Small intestine (tissue), 7 donors: ENCODE measurements around the gene IQCE. TPM values are rescaled to one million over a fixed set of nuclear protein-coding genes. Genes with fewer than 3 reads are reported as not detected.

ENCODE experiments used
- DNase-seq, 2 donors: peaks; one replicate each; pipeline versions ENCODE4 v3.0.0 to v3.0.0-alpha.2; 2013
- FAIRE-seq: peaks from 2 replicates; lab custom pipeline; 2012; peaks lifted over from hg19 to GRCh38; lab: Jason Lieb, UNC
- H3K27ac ChIP-seq, 3 donors: one replicate each; pipeline ENCODE4 v1.5.1; 2013; ENCODE audit warnings: low read length in 2 of 3, mild to moderate bottlenecking in 2 of 3, control low read depth in 1 of 3, inconsistent platforms in 1 of 3, low read depth in 1 of 3, moderate library complexity in 1 of 3
- H3K27me3 ChIP-seq, 3 donors: one replicate each; pipeline ENCODE4 v1.6.1; 2013; ENCODE audit warnings: low read length in 3 of 3, inconsistent platforms in 1 of 3; ENCODE audit not compliant: control insufficient read depth in 3 of 3, insufficient read depth in 3 of 3
- H3K36me3 ChIP-seq, 3 donors: one replicate each; pipeline ENCODE4 v1.6.1; 2013; ENCODE audit warnings: low read length in 3 of 3, inconsistent platforms in 1 of 3, low read depth in 1 of 3, mild to moderate bottlenecking in 1 of 3, moderate library complexity in 1 of 3; ENCODE audit not compliant: control insufficient read depth in 3 of 3, insufficient read depth in 2 of 3
- H3K4me1 ChIP-seq, 3 donors: one replicate each; pipeline ENCODE4 v1.6.1; 2013; ENCODE audit warnings: low read length in 2 of 3, inconsistent platforms in 1 of 3, low read depth in 1 of 3, mild to moderate bottlenecking in 1 of 3, moderate library complexity in 1 of 3; ENCODE audit not compliant: control insufficient read depth in 3 of 3, insufficient read depth in 2 of 3
- H3K4me3 ChIP-seq, 3 donors: one replicate each; pipeline ENCODE4 v1.5.1; 2013; ENCODE audit warnings: low read length in 3 of 3, control low read depth in 1 of 3, inconsistent platforms in 1 of 3, low read depth in 1 of 3, mild to moderate bottlenecking in 1 of 3, moderate library complexity in 1 of 3
- H3K9me3 ChIP-seq, 2 donors: one replicate each; pipeline ENCODE4 v1.6.1; 2013; ENCODE audit warnings: low read depth in 1 of 2, low read length in 1 of 2; ENCODE audit not compliant: control insufficient read depth in 2 of 2, insufficient read depth in 1 of 2
- WGBS, 3 donors: extraction: QIAGEN DNeasy Blood & Tissue Kit; methylation state at CpG; one replicate each; pipeline ENCODE4 v1.1.7; 2013; 5-methylcytosine and 5-hydroxymethylcytosine counted together
- polyA plus RNA-seq, 4 donors: library from polyadenylated mRNA; stranded (reverse) in 3 of 4; unstranded in 1 of 4; fragments of 200-250 nt in 3 of 4; fragments of 120-200 nt in 1 of 4; gene quantifications; one replicate each; pipeline versions ENCODE4 v1.2.1 to v1.2.3, GENCODE V29; 2013
- donor health status: healthy with polysubstance abuse.
- donor health status: control.
- donor health status: control.
- donor health status: Bipolar disorder and iron deficiency.
- donor health status: healthy.

IQCE gene
- polyA plus RNA-seq, 4 donors, result 10.4 to 20.8 (median 15.5) TPM

DNA sequence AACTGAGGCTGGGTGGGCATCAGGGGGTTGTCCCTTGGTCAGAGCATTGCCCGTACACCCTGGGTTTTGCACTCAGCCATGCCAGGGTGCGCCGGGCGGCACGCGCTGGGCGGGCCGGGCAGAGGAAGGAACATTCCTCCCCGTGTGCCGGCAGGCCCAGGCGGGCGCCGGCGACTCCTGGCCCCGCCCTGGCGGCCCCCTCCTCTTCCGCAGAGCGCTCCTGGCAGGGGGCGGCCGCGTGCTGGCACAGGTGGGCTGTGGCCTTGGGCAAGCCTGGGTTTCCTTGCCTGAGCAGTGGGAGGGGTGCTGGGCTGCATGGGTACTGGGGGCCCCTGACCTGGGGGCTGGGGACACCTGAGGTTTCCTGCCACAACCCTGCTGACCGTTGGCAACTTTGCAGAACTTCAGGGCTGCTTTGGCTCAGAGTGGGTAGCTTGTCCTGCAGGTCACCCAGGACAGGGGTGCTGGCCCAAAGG is 35.3 kb upstream of the IQCE start:
- peak overlapping the region in 2 of 3 donors; percentile 70 to 74 for H3K4me3 ChIP-seq
- peaks cover 0 to 59% (median 3%) of the 10 kb centered on the region in 3 donors for H3K36me3 ChIP-seq
- no peaks in the 10 kb centered on the region for H3K9me3 ChIP-seq
- no peak for FAIRE-seq
- DNase-seq, result peak; percentile 79 to 83
- peak overlapping the region; percentile 98 to 100 (median 98) for H3K27ac ChIP-seq
- H3K27me3 ChIP-seq, result peaks cover 0 to 6% (median 0%) of the 10 kb centered on the region in 3 donors
- peaks cover 3 to 81% (median 8%) of the 10 kb centered on the region in 3 donors for H3K4me1 ChIP-seq
- 8 to 37% (median 20%) methylated on average over 4 to 22 of the region's 22 CpGs for WGBS, 3 donors

GRCh38 chr7:2523941-2524807 is 34.6 kb upstream of the IQCE start:
- H3K4me1 ChIP-seq, result peaks cover 4 to 82% (median 8%) of the 10 kb centered on the region in 3 donors
- no peak for FAIRE-seq

GRCh38 chr7:2524808-2525657 is 33.7 kb upstream of the IQCE start:
- WGBS, 3 donors, result 44 to 76% (median 62%) methylated on average over 52 to 53 of the region's 53 CpGs
- H3K9me3 ChIP-seq, result no peaks in the 10 kb centered on the region
- H3K4me1 ChIP-seq, result peaks cover 10 to 91% (median 12%) of the 10 kb centered on the region in 3 donors
- H3K27me3 ChIP-seq, result no peaks in the 10 kb centered on the region
- H3K27ac ChIP-seq, result peak overlapping the region; percentile 82 to 98 (median 87)
- peak overlapping the region in 2 of 3 donors; percentile 4 to 12 for H3K4me3 ChIP-seq
- FAIRE-seq (no peak), DNase-seq (peak in 1 of 2 donors; percentile 48)
- peaks cover 2 to 74% (median 3%) of the 10 kb centered on the region in 3 donors for H3K36me3 ChIP-seq

More at GRCh38 chr7:2523941-2524807, 34.6 kb upstream of the IQCE start:
- DNase-seq, result peak; percentile 97 to 98
- Histone ChIP-seq H3K4me3 (peak overlapping the region in 2 of 3 donors; percentile 29 to 74), H3K36me3 (peaks cover 1 to 65% (median 3%) of the 10 kb centered on the region in 3 donors), H3K9me3 (no peaks in the 10 kb centered on the region), H3K27me3 (peaks cover 0 to under 1% (median 0%) of the 10 kb centered on the region in 3 donors), H3K27ac (peak overlapping the region; percentile 98 to 100 (median 98))
- WGBS, 3 donors, result 11 to 40% (median 25%) methylated on average over 40 to 51 of the region's 51 CpGs

- DNase-seq, result peak in 1 of 2 donors; percentile 56
- Histone ChIP-seq H3K9me3 (no peaks in the 10 kb centered on the region), H3K27me3 (no peaks in the 10 kb centered on the region), H3K4me1 (peaks cover 12 to 95% (median 12%) of the 10 kb centered on the region in 3 donors), H3K36me3 (peaks cover 2 to 82% (median 3%) of the 10 kb centered on the region in 3 donors), H3K27ac (peak overlapping the region in 2 of 3 donors; percentile 0 to 98), H3K4me3 (no peak overlapping the region)
- 58 to 79% (median 77%) methylated on average over 31 to 36 of the region's 36 CpGs for WGBS, 3 donors
- no peak for FAIRE-seq
These were observed 32.8 kb upstream of the IQCE start for GRCh38 chr7:2525658-2526630.

DNA sequence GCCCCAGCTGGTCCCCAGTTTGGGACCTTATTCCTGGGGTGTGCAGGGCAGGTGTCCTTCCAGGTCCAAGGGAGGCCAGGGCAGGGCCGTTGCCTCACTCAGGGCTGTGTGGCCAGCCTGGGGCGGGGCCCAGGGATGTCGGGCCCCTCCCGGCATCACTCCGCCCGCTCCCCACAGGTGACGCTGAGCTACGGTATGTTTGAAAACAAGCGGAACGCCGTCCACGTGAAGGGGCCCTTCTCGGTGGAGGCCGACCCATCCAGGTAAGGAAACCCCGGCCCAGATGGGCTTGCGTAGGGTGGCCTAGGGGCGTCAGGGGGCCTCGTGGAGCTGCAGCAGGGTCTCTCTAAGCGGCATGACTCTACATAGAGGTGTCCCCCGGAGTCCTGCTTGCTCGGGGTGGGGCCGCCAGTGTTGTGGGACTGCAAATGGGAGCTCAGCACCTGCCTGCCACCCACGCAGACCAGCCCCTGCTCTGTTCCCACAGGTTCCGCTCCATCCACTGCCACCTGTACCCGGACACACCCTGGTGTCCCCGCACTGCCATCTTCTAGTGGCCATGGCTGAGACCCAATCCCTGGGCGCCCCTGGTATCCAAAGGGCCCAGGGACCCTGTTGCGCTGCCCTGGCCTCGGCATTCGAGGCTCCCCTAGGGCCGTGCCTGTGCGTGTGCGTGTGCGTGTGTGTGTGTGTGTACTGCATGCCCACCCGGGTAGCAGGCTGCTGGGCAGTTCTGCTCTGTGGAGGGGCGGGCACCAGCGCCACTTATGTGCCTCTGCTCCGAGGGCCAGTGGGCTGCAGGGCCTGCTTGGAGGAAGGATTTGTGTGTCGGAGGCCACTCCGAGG is 31.9 kb upstream of the IQCE start:
- Histone ChIP-seq H3K4me1 (peaks cover 10 to 95% (median 12%) of the 10 kb centered on the region in 3 donors), H3K36me3 (peaks cover 2 to 76% (median 3%) of the 10 kb centered on the region in 3 donors), H3K4me3 (no peak overlapping the region), H3K9me3 (no peaks in the 10 kb centered on the region), H3K27ac (peak overlapping the region in 2 of 3 donors; percentile 48 to 98), H3K27me3 (no peaks in the 10 kb centered on the region)
- 75 to 85% (median 82%) methylated on average over 40 of the region's 40 CpGs for WGBS, 3 donors
- FAIRE-seq (no peak), DNase-seq (no peak)

DNA sequence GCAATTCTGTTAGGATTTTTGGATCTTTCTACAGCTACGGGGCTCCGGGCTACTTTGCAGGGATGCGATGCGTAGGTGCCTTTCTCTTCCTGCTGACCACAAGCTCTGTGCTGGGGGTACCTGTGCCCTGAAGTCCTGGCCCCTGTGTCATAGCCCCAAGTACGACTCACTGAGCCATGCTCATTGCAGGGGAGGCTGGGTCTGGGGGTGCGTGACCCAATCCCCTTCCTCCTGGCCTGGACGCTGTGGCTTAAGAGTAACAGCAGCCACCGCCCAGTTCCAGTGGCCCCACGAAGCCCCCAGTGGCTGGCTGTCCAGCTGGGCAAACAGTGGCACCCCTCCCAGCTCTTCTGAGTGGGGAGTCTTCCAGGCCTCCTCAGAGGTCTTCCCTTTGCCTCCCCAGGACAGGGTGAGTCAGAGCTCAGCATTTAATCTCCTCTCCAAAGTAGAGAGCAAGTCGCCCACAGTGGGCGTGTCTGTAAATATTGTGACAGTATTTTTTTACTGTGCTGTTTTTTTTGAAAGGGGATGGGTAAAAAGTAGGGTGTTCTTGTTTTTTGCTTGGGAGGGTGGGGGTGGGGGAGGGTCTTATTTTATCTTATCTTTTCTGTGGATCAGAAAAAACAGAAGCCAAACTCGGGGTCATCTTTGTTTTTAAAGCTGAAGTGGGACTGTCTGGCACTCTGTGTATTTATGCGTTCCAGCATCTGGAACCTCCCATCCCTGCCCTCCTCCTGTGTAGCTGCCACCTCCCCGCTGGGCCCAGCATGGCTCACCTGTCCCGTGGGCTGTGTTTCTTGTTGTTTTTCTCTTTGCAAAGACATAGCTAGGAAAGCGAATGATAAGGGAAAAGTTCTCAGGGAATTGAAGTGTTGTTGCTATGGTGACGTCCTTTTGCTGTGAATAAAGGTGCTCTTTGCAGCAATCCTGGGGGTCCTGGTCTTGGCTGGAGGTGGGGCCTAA is 31.0 kb upstream of the IQCE start:
- no peak for FAIRE-seq
- no peak overlapping the region for H3K4me3 ChIP-seq
- H3K9me3 ChIP-seq, result no peaks in the 10 kb centered on the region
- 52 to 65% (median 58%) methylated on average over 17 of the region's 17 CpGs for WGBS, 3 donors
- DNase-seq, result peak; percentile 65 to 71
- no peaks in the 10 kb centered on the region for H3K27me3 ChIP-seq
- H3K27ac ChIP-seq, result peak overlapping the region; percentile 48 to 75 (median 63)
- peaks cover 2 to 70% (median 3%) of the 10 kb centered on the region in 3 donors for H3K36me3 ChIP-seq
- H3K4me1 ChIP-seq, result peaks cover 9 to 89% (median 12%) of the 10 kb centered on the region in 3 donors
